C4-2B (cell line): ENCODE measurements around the gene PAXX.

Source experiments
- ZFX ChIP-seq: fragments of 450-650 bp; IDR thresholded peaks from 2 replicates; pipeline ENCODE4 v1.6.1; 2017
- TF ChIP-seq, protein P1 (sequence below): fragments of 450-650 bp; conservative IDR thresholded peaks from 2 replicates; pipeline ENCODE4 v1.5.1; 2017; ENCODE audit warnings: mild to moderate bottlenecking

DNA sequence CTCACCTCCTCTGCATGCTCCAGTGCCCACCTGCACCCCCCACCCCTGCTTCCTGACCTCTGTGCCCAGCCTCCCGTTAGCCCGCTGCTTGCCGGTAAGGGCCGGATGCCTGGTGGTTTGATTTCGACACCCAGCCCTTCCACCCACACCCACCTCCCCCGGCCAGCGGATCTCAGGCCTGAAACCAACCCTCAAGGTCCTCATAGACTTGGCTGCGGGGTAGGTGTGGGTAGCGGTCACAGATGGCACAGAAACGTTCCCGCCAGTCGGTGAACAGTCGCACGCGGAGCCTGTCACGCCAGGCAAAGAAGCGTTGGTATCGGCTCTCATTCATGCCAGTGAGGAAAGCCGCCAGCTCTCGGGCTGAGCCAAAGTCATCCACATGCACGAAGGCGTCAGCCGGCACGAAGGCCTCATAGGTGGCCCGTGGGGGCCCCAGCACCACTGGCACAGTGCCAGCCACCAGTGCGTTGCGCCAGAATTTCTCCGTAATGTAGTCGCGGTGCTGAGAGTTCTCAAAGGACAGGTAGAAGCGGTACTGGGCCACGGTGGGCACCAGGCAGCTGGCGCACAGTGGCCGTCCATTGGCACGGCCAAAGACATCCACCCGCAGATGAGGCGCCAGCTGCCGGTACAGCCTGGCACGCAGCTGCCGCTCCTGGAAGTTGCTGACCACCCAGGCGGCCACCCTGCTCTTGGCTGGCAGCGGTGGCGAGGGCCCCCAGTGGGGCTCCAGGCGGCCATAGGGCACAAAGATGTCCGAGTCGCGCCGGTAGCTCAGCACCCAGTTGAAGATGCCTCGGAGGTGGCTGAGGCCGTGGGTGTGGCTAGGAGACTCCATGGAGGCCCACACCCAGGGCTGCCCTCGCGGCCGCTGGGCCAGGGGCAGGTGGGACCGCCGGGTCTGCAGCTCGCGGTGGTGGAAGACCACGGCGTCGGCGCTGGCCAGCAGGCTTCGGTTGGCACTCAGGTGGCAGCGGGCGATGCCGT is 38.6 kb downstream of the PAXX start:
- TF ChIP-seq, protein P1, sequence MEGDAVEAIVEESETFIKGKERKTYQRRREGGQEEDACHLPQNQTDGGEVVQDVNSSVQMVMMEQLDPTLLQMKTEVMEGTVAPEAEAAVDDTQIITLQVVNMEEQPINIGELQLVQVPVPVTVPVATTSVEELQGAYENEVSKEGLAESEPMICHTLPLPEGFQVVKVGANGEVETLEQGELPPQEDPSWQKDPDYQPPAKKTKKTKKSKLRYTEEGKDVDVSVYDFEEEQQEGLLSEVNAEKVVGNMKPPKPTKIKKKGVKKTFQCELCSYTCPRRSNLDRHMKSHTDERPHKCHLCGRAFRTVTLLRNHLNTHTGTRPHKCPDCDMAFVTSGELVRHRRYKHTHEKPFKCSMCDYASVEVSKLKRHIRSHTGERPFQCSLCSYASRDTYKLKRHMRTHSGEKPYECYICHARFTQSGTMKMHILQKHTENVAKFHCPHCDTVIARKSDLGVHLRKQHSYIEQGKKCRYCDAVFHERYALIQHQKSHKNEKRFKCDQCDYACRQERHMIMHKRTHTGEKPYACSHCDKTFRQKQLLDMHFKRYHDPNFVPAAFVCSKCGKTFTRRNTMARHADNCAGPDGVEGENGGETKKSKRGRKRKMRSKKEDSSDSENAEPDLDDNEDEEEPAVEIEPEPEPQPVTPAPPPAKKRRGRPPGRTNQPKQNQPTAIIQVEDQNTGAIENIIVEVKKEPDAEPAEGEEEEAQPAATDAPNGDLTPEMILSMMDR = no peak
- no peak for TF ChIP-seq ZFX
